Mesenteric fat pad (tissue), 1 donor: ENCODE measurements around the gene ANKRD26. TPM values are rescaled to one million over a fixed set of nuclear protein-coding genes. Genes with fewer than 3 reads are reported as not detected.

Source experiments
- DNase-seq: peaks from one replicate; pipeline ENCODE4 v3.0.0-alpha.2; 2020; ENCODE audit warnings: low spot score
- total RNA-seq: library from RNA; stranded (reverse); fragmentation: NEBNext Ultra II Directional; extraction: Animal tissue kit (Norgen Biotek cat#: 25700); gene quantifications from one replicate; pipeline ENCODE4 v1.2.1, GENCODE V29; 2021
- donor health status: DM: yes; HTN: yes; CAD: no.

ANKRD26 gene
- total RNA-seq, 1 donor from 2014 or later = 4.1 TPM

- DNase-seq = no peak
Measured at GRCh38 chr10:27020243-27020642, 80.1 kb downstream of the ANKRD26 start.

GRCh38 chr10:27019827-27020226 is 80.5 kb downstream of the ANKRD26 start:
- DNase-seq = no peak

- no peak for DNase-seq
Measured at GRCh38 chr10:26997610-26998009, 102.7 kb downstream of the ANKRD26 start.

- no peak for DNase-seq
Measured at GRCh38 chr10:26994743-26995142, 105.6 kb downstream of the ANKRD26 start.

- DNase-seq = no peak
Measured at GRCh38 chr10:26987851-26988250, 112.4 kb downstream of the ANKRD26 start.

- no peak for DNase-seq
Measured at GRCh38 chr10:26983156-26983555, 117.1 kb downstream of the ANKRD26 start.

- DNase-seq = no peak
Measured at GRCh38 chr10:26982058-26982457, 118.2 kb downstream of the ANKRD26 start.

GRCh38 chr10:26981232-26981824 is 119.0 kb downstream of the ANKRD26 start:
- no peak for DNase-seq

- DNase-seq = no peak
Measured at GRCh38 chr10:26978519-26978918, 121.8 kb downstream of the ANKRD26 start.

- no peak for DNase-seq
Measured at GRCh38 chr10:26977635-26978034, 122.7 kb downstream of the ANKRD26 start.

GRCh38 chr10:26970667-26971066 is 129.6 kb downstream of the ANKRD26 start:
- DNase-seq = no peak

- no peak for DNase-seq
Measured at GRCh38 chr10:26969145-26969926, 131.0 kb downstream of the ANKRD26 start.

- DNase-seq = no peak
Measured at GRCh38 chr10:26962835-26963234, 137.5 kb downstream of the ANKRD26 start.

GRCh38 chr10:26960308-26960707 is 140.0 kb downstream of the ANKRD26 start:
- no peak for DNase-seq

GRCh38 chr10:26959841-26960240 is 140.5 kb downstream of the ANKRD26 start:
- DNase-seq = no peak

Other genes starting within 250 kb of the ANKRD26 start
- 42.6 TPM for gene ABI1, start 239.5 kb downstream of the ANKRD26 start, total RNA-seq
- 89.2 TPM for gene YME1L1, start 53.9 kb upstream of the ANKRD26 start, total RNA-seq
- gene MASTL, start 54.9 kb upstream of the ANKRD26 start, total RNA-seq = 5.6 TPM
- 26.6 TPM for gene ACBD5, start 140.3 kb upstream of the ANKRD26 start, total RNA-seq